Measurements from ENCODE around the gene PRR5L.

PRR5L gene

DNA sequence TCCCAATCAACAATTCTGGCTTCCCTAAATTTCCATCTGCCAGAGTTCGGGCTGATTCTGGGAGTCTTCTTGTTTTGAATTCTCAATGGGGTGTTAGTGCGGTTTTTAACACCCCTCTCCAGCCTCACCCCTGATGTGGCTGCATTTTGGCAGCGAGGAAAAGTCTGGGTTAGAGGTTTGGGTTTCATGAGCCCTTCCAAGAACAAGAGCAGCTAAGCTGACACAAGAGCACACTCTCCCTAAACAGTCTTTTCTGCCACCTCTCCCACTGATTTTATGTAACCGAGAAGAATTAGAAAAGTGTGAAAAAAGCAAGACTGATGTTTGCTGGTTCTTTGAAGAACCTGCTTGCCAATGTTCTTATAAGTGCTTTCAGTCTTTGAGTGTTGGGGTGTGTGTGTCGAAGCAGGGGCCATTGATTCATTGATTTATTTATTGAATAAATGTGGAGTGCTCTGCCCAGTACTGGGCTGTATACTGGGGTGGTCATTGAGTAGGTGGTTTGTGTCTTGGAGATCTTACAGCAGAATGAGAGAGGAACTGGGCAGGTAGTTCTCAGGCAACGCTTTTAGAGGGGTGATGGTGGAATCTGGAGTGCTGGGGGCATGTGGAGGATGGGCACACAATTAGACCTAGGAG, 112.5 kb downstream of the PRR5L start:
- H3K27me3 ChIP-seq (replicated peaks; ENCODE audit: insufficient read depth, low read length): no peaks in the 10 kb centered on the region
- no peaks in the 10 kb centered on the region for H3K9me2 ChIP-seq (replicated peaks; ENCODE audit: insufficient read depth, low read length)
- H3F3A ChIP-seq (ENCODE audit: insufficient read depth, low read length): no peaks in the 10 kb centered on the region
- no peaks in the 10 kb centered on the region for H3K36me3 ChIP-seq (replicated peaks; ENCODE audit: insufficient read depth, low read length)
- H3K27ac ChIP-seq (ENCODE audit: low read length): no peak overlapping the region
- no peak overlapping the region for H3K4me3 ChIP-seq (ENCODE audit: low read length)
- H3K9ac ChIP-seq (ENCODE audit: low read length): no peak overlapping the region
- H2AFZ ChIP-seq (ENCODE audit: low read length): no peak overlapping the region
- H3K4me2 ChIP-seq (ENCODE audit: low read depth, low read length): no peak overlapping the region
- TF ChIP-seq EZH2phosphoT487 (IDR thresholded peaks at IDR 0.05; ENCODE audit: low read length) (no peak), EZH2 (optimal IDR thresholded peaks at IDR 0.05; ENCODE audit: low read depth, low read length) (no peak)
- TF ChIP-seq, protein P1, sequence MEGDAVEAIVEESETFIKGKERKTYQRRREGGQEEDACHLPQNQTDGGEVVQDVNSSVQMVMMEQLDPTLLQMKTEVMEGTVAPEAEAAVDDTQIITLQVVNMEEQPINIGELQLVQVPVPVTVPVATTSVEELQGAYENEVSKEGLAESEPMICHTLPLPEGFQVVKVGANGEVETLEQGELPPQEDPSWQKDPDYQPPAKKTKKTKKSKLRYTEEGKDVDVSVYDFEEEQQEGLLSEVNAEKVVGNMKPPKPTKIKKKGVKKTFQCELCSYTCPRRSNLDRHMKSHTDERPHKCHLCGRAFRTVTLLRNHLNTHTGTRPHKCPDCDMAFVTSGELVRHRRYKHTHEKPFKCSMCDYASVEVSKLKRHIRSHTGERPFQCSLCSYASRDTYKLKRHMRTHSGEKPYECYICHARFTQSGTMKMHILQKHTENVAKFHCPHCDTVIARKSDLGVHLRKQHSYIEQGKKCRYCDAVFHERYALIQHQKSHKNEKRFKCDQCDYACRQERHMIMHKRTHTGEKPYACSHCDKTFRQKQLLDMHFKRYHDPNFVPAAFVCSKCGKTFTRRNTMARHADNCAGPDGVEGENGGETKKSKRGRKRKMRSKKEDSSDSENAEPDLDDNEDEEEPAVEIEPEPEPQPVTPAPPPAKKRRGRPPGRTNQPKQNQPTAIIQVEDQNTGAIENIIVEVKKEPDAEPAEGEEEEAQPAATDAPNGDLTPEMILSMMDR (IDR thresholded peaks at IDR 0.05; ENCODE audit: low read length): no peak
- H4K20me1 ChIP-seq (ENCODE audit: insufficient read depth, low read length): no peaks in the 10 kb centered on the region
- H3K4me1 ChIP-seq (ENCODE audit: low read length): no peaks in the 10 kb centered on the region
- no peaks in the 10 kb centered on the region for H3K79me2 ChIP-seq (ENCODE audit: low read length)
- no peak for DNase-seq
- H3K9me3 ChIP-seq (replicated peaks; ENCODE audit: insufficient read depth, low read length): no peaks in the 10 kb centered on the region

DNA sequence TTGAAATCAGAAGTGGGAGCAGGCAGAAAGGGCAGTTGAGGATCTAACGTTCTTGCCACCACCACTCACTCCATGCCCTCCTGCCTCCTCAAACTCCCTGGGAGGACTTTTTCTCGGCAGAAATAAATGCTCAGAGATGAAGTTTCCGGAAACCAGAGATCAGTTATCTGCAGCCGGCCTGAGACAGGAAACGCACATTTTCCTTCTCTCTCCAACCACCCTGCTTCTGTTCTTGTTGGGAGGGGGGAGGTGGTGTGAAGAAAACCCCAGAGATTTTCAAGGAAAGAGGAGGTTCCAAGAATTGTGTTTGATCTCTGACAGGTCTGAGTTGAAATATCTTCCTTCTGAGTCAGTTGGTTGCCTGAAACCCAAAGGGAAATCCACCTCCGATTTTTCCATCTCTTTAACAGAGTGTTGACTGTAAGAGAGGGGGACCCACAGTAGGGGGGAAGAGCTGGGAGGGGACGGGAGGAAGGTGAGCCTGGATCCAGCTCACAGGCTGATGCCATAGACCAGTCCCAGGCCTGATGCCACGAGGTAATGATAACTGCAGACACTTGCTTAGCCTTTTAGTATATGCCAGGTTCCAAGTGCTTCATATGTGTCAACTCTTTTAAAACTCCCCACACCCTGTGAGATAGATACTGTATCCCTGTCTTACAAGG, 113.2 kb downstream of the PRR5L start:
- Histone ChIP-seq H3K36me3 (replicated peaks; ENCODE audit: insufficient read depth, low read length) (no peaks in the 10 kb centered on the region), H3K9me2 (replicated peaks; ENCODE audit: insufficient read depth, low read length) (no peaks in the 10 kb centered on the region), H3K4me1 (ENCODE audit: low read length) (no peaks in the 10 kb centered on the region), H3F3A (ENCODE audit: insufficient read depth, low read length) (no peaks in the 10 kb centered on the region), H3K9me3 (replicated peaks; ENCODE audit: insufficient read depth, low read length) (no peaks in the 10 kb centered on the region), H3K27ac (ENCODE audit: low read length) (no peak overlapping the region), H3K9ac (ENCODE audit: low read length) (no peak overlapping the region), H3K4me3 (ENCODE audit: low read length) (no peak overlapping the region), H3K79me2 (ENCODE audit: low read length) (no peaks in the 10 kb centered on the region), H3K27me3 (replicated peaks; ENCODE audit: insufficient read depth, low read length) (no peaks in the 10 kb centered on the region), H3K4me2 (ENCODE audit: low read depth, low read length) (no peak overlapping the region), H2AFZ (ENCODE audit: low read length) (no peak overlapping the region), H4K20me1 (ENCODE audit: insufficient read depth, low read length) (no peaks in the 10 kb centered on the region)
- no peak for DNase-seq
- TF ChIP-seq EZH2 (optimal IDR thresholded peaks at IDR 0.05; ENCODE audit: low read depth, low read length): no peak
- TF ChIP-seq, protein P1 (IDR thresholded peaks at IDR 0.05; ENCODE audit: low read length): no peak
- TF ChIP-seq EZH2phosphoT487 (IDR thresholded peaks at IDR 0.05; ENCODE audit: low read length): no peak

DNA sequence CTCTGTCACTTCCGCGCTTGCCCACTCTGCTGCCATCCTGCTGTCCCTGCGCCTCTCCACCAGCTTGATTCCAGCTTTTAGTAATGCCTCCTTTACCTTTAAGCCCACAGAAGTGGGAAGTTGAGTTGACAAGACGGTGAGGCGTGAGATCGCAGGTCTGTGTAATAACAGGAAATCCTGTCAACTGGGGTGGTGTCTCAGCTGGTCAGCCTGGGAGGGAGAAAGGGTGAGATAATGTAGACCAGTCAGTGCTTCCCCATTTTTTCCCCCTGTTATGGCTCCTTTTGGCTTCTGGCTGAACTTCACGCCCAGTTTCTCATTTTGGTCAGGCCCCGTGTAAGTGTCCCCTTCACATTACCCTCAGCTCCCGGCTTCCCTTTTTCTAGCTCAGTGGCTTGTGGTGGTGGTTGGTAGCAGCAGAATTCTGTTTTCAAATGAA, 115.1 kb downstream of the PRR5L start:
- H3K4me3 ChIP-seq (ENCODE audit: low read length): no peak overlapping the region
- no peaks in the 10 kb centered on the region for H3K9me3 ChIP-seq (replicated peaks; ENCODE audit: insufficient read depth, low read length)
- no peaks in the 10 kb centered on the region for H3K36me3 ChIP-seq (replicated peaks; ENCODE audit: insufficient read depth, low read length)
- H3K9ac ChIP-seq (ENCODE audit: low read length): no peak overlapping the region
- H2AFZ ChIP-seq (ENCODE audit: low read length): no peak overlapping the region
- no peak overlapping the region for H3K27ac ChIP-seq (ENCODE audit: low read length)
- no peaks in the 10 kb centered on the region for H4K20me1 ChIP-seq (ENCODE audit: insufficient read depth, low read length)
- H3K4me2 ChIP-seq (ENCODE audit: low read depth, low read length): no peak overlapping the region
- no peak for DNase-seq
- H3K27me3 ChIP-seq (replicated peaks; ENCODE audit: insufficient read depth, low read length): no peaks in the 10 kb centered on the region
- H3F3A ChIP-seq (ENCODE audit: insufficient read depth, low read length): no peaks in the 10 kb centered on the region
- TF ChIP-seq EZH2phosphoT487 (IDR thresholded peaks at IDR 0.05; ENCODE audit: low read length) (no peak), EZH2 (optimal IDR thresholded peaks at IDR 0.05; ENCODE audit: low read depth, low read length) (no peak)
- TF ChIP-seq, protein P1 (IDR thresholded peaks at IDR 0.05; ENCODE audit: low read length): no peak
- no peaks in the 10 kb centered on the region for H3K9me2 ChIP-seq (replicated peaks; ENCODE audit: insufficient read depth, low read length)
- H3K4me1 ChIP-seq (ENCODE audit: low read length): no peaks in the 10 kb centered on the region
- no peaks in the 10 kb centered on the region for H3K79me2 ChIP-seq (ENCODE audit: low read length)

Data from MM.1S (cell line).